M059J (cell line): ENCODE measurements around the gene ANKRD31. TPM values are rescaled to one million over a fixed set of nuclear protein-coding genes. Genes with fewer than 3 reads are reported as not detected.
"Not testable (repeated sequence)": the region's sequence is repeated elsewhere in the genome, so short reads cannot be mapped to it uniquely, and the experiment has no call there.

Experiments used
- DNase-seq: peaks from one replicate; pipeline ENCODE4 v3.0.0-alpha.2; 2012; ENCODE audit warnings: low read depth
- total RNA-seq: library from RNA; depleted of rRNA; stranded (reverse); fragments of >200 nt; shearing (Covaris generic); gene quantifications from 2 replicates; pipeline ENCODE4 v1.2.3, GENCODE V29; 2014

ANKRD31 gene
- total RNA-seq, 1 experiment from 2014 or later = not detected

DNA sequence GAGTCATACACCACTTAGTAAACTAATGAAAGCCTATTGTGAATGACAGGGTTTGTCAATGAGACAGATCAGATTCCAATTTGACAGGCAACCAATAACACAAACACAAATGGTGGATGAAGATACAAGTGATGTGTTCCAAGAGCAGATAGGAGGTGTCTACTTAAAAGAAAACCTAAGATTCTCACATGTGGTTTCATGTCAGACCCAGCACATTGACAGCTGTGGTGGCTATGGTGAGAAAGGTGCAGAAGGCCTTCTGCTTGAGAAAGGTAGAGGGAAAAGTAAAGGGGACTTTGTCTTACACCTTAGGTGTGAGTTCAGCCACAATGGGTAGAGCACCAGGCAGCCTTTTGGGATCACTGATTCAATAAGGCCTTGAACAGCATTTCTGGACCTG is 11.2 kb downstream of the ANKRD31 start:
- DNase-seq = no peak

DNA sequence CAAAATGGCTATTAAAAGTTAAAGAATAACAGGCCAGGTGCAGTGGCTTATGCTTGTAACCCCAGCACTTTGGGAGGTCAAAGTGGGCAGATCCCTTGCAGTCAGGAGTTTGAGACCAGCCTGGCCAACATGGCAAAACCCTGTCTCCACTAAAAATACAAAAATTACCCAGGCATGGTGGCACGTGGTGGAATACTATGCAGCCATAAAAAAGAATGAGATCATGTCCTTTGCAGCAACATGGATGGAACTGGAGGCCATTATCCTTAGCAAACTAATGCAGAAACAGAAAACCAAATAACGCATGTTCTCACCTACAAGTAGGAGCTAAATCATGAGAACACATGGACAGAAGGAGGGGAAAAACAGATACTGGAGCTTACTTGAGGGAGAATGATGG is 15.9 kb downstream of the ANKRD31 start:
- not testable (repeated sequence) for DNase-seq

DNA sequence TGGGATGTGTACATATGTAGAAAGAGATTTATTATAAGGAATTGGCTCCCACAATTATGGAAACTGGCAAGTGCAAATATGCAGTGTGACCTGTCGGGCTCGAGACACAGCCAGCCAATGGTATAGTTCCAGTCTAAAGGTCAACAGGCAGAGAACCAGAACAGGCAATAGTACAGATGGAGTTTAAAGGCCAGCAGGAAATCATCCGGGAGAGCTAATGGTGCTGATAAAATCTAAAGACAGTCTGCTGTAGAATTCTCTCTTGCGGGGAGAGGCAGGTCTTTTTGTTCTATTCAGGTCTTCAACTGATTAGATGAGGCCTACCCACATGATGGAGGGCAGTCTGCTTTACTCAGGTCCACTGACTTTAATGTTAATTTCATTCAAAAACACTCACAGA is 21.8 kb downstream of the ANKRD31 start:
- no peak for DNase-seq

DNA sequence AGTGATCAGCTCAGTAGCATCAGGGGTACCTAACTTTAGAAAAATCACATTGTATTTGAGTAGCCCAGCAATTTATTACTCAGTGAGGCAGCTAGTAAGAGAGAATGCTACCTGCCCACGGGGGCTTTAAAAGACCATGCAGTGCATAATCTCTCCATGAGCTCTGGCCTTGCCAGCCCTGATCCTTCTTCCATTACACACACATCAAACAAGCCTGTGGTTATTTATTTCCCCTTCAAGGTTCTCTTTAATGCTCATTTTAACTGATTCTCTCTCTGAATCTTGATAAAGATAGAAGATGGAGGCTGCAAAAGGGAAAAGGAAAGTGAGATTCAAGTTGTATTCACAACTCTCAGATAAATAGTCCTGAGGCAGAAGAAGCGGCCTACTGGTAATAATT is 22.3 kb downstream of the ANKRD31 start:
- no peak for DNase-seq

DNA sequence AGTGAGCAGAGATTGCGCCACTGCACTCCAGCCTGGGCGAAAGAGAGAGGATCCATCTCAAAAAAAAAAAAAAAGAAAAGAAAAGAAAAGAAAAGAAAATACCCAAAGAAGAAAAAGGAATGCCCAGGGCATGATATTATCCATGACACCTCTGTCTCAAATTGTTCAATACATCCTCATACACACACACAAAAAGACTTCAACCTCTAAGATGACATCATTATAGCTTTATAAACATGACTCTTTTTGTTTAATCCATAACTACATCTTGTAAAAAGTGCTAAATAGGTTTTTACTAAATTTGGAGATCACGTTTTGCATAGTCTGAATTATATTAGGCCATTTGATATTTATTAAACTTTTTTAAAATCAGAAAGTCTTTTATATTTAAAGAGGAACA is 33.1 kb downstream of the ANKRD31 start:
- no peak for DNase-seq

DNA sequence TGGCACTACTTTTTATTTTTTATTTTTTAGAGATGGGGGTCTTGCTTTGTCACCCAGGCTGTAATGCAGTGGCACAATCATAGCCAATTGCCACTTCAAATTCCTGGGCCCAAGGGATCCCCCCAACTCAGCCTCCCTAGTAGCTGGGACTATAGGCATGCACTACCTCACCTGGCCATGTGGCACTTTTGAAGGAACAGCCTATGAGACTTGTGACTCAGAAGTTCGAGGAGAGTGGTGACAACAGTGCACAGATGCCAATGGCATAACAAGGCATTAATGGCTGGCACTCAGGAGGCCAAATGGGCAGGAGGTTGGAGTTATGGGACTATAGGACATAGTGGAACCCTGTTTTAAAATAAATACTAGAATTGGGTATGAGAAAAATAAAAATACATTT is 33.7 kb downstream of the ANKRD31 start:
- peak; percentile 1 for DNase-seq

DNA sequence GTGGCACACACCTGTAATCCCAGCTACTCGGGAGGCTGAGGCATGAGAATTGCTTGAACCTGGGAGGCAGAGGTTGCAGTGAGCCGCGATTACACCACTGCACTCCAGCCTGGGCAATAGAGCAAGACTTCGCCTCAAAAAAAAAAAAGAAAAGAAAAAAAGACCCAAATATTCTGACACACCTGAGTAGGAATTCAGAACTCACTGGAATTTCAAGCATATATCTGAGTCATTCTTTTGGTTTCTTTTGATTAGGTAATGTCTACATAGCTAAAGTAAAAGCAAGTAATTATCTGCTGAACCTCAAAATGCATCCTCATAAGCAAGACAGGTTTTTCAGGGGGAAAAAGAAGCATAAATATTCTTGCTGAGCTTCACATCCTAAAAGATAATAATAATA is 35.9 kb downstream of the ANKRD31 start:
- DNase-seq = peak; percentile 16

DNA sequence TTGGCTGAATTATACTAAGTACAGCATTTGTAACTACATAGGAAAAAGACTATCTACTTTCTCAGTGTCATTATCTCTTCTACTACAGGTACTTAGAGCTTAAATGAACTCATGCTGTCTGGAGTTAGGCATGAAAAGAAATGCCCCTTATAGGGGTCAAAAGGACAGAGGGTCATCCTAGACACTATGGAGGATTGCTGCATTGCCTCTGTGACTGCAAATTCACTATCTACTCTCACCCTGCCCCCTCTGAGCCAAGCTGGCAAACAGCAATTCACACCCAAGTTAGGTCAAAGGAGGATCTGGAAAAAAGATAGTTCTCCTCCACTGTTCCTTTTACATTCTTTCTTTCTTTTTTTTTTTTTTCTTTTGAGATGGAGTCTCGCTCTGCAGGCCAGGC is 36.7 kb downstream of the ANKRD31 start:
- no peak for DNase-seq

DNA sequence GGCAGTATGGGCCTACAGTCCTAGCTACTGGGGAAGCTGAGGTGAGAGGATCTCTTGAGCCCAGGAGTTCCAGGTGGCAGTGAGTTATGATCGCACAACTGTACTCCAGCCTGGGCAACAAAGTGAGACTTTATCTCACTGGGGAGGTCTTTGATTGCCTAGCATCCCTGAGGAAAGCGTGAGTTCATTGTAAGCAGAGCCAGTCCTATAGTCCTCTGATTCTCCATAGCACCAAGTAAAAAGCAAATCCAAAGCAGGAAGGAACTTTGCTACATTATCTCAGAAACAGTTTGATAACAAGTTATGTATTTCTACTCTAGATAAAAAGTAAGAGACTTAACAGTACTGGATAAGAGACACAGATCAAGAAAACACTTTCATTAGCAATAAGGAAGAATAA is 37.6 kb downstream of the ANKRD31 start:
- DNase-seq = no peak

DNA sequence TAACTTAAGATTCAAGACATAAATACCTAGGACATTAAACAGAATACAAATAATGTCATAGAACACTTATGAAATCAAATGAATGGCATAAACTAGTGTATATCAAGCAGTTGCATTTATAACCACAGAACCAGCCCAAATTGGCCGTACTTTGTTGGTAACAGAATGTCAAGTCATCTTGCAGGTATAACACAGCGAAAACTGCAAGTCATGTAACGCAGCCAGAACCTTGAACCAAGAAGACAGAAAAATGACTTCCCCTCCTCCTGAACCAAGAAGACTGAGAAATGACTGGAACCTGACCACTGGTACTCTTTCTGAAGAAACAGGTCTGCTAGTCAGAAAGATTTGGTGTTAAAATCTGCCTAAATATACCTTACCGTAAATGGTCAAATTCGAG is 38.9 kb downstream of the ANKRD31 start:
- DNase-seq = no peak

DNA sequence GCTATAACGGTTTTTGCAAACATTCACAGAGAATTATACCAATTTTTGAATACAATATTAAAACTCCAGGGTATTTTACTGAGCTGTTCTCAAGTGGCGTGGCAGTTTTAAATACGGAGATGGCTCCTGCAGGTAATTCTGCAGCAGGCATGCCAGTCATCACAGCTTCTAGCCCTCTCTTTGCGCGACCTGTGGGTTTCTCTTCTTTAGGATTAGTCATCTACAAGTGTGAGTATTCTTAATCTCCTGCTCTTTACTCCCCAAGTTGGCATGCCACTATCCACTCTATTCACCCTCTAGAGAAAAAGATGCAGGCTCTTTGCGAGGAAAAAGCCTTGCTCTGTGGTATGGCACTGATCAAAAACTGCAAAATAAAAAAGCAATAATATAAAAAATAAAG is 43.9 kb downstream of the ANKRD31 start:
- DNase-seq = peak; percentile 1

DNA sequence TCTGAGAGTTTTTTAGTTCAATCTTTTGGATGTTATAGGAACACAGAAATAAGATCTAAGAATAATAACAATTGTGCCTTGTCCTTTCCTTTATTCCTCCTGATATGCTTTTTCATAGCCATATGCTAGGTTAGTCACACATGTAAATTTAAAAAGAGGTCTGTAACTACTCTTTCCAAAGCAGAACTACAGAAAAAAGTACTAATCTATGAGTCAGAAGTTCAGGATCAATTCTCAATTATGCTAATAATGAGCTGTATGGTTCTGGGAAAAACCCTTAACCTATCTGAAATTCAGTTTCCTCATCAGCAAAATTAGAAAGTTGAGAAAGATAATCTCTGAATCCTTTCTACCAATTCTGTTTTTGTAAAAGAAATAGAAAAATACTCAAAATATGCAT is 44.4 kb downstream of the ANKRD31 start:
- DNase-seq = no peak

DNA sequence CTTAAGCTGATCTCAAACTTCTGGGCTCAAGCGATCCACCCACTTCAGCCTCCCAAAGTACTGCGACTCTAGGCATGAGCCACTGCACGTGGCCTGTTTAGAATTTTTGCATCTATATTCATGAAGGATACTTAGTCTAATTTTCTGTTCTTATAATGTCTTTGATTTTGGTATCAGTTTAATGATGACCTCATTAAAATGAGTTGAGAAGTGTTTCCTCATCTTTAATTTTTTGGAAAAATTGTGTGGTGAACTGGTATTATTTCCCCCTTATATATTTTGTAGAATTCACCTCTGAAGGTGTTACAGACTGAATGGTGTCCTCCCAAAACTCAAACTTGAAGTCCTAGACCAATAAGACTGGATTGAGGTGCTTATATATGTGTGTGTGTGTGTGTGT is 46.5 kb downstream of the ANKRD31 start:
- no peak for DNase-seq

DNA sequence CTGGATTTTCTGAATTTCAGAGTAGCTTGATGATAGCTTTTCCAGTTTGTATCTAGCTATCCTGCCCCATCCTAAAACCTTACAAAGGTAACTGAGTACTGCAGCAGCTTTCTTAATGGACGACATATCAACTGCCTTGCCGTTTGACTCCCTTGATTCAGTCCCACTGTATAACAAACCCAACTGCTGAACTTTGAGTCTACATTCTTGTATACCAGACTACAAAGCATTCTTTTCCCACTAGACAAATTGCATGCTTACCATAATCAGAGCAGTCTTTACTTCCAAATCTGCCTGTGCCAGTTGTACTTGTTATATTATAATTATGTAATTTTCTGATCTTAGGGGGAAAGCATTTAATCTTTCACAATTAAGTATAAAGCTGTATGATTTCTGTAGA is 47.3 kb downstream of the ANKRD31 start:
- no peak for DNase-seq

DNA sequence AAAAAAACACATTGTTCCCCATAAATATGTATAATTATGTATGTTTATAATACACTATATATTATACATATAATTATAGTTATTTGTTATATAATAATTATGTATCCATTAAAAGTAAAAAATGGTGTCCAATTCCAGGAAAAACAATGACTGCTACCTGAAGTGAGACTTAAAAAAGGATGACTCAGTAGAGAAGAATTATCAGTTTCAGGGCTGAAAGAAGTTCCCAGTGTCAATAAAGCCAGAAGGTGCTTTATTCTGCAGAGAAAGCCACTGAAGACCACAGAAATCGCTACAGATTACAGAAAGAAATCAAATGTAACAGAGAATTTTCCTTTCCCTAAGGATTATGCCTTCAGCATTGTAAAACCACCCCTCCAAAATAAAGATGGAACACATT is 50.9 kb downstream of the ANKRD31 start:
- DNase-seq = peak; percentile 5

DNA sequence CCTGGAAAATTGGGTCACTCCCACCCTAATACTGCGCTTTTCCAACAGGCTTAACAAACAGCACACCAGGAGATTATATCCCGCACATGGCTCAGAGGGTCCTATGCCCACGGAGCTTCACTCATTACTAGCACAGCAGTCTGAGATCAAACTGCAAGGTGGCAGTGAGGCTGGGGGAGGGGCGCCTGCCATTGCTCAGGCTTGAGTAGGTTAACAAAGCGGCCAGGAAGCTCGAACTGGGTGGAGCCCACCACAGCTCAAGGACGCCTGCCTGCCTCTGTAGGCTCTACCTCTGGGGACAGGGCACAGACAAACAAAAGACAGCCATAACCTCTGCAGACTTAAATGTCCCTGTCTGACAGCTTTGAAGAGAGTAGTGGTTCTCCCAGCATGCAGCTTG is 60.7 kb downstream of the ANKRD31 start:
- not testable (repeated sequence) for DNase-seq

DNA sequence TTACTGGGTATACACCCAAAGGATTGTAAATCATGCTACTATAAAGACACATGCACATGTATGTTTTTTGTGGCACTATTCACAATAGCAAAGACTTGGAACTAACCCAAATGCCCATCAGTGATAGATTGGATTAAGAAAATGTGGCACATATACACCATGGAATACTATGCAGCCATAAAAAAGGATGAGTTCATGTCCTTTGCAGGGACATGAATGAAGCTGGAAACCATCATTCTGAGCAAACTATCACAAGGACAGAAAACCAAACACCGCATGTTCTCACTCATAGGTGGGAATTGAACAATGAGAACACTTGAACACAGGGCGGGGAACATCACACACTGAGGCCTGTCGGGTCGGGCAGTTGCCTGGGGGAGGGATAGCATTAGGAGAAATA is 61.8 kb downstream of the ANKRD31 start:
- DNase-seq = not testable (repeated sequence)

DNA sequence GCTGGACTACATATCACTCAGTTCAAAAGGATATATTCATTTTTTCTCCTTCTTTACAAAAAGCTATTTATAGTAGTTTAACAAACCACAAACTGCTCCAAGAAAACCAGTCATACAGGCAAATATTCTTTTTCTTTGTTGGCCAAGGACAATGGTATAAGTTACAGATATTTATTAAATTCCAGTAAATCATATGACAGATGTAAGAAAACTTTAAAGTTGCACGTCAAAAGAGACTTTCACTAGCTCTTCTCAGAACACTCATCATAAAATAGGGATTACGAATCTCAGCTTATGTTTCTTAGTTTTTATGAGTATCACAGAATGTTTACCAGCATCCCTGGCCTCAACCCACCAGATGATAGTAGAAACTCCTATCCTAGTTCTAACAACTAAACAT is 67.2 kb downstream of the ANKRD31 start:
- DNase-seq = no peak

DNA sequence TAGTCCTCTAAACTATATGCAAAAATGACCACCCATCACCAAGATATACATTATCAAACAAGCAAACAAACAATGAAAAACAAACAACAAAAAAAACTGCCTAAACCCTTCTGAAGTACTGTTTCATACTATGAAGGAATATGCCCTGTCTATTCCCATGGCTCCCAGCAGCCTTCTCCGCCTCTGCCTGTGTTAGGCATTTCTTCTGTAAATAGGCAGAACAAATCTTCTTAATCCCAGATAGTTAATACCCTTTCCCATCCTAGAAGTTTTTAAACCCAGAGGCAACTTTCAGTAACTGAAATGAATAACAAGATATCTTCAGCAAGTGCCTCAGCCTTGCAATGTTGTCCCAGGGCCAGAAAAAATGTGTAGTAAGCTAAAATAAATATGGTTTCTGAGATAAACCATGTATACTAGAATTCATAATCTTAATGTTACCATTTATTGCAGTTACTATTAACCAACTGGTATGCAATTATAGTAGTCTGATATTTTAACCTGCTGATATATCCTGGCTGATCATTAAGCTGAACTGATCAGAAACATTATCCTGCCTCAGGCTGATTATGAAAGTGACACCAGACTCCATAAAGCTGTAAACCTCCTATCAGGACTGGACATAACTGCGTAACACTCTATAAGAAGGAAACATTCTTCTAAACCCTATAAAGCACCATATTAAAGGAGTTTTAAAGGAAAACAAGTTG is 68.5 kb downstream of the ANKRD31 start:
- DNase-seq = no peak

DNA sequence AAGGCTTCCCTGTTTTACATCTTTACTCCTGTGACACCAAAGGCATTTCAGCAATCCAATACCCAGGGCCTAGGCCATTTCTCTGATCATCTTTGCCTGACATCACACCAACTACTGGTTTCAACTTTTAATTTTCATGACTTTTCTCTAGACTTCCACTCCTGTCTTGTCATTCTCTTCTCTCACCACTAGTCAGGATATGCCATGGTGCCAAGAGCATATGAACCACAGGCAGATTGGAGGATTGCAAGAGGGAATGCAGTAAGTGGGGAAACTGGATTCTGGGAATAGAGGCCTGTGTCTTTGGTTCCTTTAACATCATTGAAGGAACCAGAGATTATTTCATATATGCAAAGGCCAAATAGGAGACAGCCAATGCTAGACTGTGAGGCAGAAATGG is 69.3 kb downstream of the ANKRD31 start:
- DNase-seq = peak; percentile 3

DNA sequence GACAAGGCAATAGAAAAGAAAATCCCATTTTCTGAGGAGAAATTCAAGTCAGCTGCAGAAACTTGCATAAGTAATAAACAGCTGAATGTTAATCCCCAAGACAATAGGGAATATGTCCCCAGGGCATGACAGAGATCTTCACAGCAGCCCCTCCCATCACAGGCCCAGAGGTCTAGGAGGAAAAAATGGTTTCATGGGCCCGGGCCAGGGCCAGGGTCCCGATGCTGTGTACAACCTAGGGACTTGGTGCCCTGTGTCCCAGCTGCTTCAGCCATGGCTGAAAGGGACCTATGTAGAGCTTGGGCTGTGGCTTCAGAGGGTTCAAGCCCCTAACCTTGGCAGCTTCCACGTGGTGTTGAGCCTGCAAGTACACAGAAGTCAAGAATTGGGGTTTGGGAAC is 75.2 kb downstream of the ANKRD31 start:
- not testable (repeated sequence) for DNase-seq

DNA sequence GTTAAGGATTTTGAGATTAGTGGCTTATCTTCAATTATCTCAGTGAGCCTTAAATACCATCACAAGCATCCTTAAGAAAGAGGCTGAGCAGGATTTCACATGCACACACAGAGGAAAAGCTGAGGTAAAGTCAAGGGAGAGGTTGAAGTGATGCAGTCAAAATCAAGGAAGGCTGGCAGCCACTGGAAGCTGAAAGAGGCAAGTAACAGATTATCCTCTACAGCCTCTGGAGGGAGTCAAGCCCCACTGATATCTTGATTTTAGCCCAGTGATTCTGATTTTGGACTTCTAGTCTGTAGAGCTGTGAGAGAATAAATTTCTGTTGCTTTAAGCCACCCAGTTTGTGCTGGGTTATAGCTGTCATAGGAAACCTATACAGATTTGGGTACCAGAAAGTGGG is 80.1 kb downstream of the ANKRD31 start:
- DNase-seq = peak; percentile 5

DNA sequence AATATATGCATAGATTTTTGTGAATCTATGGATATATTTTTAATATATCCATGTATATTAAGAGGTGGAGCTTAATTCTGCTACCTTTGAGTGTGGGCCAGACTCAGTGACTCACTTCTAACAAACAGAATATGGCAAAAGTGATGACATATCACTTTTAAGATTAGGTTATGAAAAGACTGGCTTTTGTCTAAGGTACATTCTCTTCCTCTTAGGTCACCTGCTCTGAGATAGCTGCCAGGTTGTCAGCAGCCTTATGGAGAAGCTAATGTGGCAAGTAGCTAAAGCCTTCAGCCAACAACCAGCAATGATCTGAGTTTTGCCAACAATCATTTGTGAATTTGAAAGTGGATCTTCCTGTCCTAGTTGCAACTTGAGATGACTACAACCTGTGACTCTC is 83.8 kb downstream of the ANKRD31 start:
- no peak for DNase-seq

DNA sequence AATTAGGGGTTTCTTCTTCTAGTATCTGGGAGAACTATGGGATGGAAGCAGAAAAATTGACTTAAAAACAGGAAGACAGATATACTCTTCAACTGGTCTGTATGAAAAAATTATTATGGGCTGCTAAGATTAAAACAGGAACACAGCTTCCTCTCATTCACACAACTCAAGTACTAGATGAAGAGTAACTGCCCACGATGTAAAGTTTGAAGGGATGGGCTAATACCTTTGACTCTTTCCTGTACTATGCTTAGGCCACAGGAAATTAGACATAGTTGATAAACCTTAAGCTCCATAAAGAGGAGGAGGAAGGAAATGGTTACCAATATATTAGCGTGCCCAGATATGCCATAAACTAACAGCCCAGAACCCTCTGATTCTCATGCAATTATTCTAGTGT is 88.6 kb downstream of the ANKRD31 start:
- no peak for DNase-seq
